ENCODE data around the gene DFFB.

The DFFB gene

DNA sequence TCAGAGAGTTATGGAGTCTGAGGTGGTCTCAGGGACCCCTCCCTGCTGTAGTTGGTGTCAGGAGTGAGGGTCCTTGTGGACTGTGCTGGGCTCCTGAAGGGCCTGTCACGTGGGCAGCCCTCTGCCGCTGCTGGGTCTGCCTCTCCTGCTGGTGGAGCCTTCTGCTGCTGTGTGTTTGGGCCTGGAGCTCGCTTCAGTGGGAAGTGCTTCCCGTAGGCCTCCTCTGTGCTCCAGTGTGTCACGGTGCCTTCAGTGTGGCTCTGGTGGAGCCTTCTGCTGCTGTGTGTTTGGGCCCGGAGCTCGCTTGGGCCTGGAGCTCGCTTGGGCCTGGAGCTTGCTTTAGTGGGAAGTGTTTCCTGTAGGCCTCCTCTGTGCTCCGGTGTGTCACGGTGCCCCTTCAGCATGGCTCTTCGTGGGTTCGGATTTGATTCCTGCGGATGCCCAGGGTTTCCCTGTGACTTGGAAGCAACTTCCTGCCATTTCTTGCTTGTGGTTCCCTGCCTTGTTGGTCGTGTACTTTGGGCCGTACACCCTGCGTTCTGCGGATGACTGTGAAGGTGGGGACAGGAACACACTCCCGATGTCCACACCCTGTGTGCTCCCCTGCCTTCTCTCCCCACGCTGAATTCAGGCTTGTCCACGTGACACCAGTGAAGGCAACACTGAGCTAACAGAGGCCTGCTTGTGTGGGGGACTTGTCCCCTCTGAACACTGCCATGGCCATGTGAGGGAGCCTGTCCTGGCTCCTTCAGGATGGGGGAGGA lies 23.3 kb downstream of the DFFB start:
- DNase-seq (ENCODE audit: low read depth in 1 of 2, low spot score in 1 of 2), result no peak
- Histone ChIP-seq H3K27me3 (ENCODE audit: insufficient read depth, poor library complexity, severe bottlenecking) (no peaks in the 10 kb centered on the region), H3K27ac (replicated peaks) (no peak overlapping the region), H3K4me3 (replicated peaks; ENCODE audit: insufficient read depth, low read length) (no peak overlapping the region)
- TF ChIP-seq SPI1 (IDR thresholded peaks at IDR 0.05; ENCODE audit: borderline replicate concordance, low read depth) (no peak), POLR2AphosphoS5 (IDR thresholded peaks at IDR 0.05; ENCODE audit: low read depth) (no peak), GABPA (IDR thresholded peaks at IDR 0.05; ENCODE audit: low read depth) (no peak)
- TF ChIP-seq, protein P1, sequence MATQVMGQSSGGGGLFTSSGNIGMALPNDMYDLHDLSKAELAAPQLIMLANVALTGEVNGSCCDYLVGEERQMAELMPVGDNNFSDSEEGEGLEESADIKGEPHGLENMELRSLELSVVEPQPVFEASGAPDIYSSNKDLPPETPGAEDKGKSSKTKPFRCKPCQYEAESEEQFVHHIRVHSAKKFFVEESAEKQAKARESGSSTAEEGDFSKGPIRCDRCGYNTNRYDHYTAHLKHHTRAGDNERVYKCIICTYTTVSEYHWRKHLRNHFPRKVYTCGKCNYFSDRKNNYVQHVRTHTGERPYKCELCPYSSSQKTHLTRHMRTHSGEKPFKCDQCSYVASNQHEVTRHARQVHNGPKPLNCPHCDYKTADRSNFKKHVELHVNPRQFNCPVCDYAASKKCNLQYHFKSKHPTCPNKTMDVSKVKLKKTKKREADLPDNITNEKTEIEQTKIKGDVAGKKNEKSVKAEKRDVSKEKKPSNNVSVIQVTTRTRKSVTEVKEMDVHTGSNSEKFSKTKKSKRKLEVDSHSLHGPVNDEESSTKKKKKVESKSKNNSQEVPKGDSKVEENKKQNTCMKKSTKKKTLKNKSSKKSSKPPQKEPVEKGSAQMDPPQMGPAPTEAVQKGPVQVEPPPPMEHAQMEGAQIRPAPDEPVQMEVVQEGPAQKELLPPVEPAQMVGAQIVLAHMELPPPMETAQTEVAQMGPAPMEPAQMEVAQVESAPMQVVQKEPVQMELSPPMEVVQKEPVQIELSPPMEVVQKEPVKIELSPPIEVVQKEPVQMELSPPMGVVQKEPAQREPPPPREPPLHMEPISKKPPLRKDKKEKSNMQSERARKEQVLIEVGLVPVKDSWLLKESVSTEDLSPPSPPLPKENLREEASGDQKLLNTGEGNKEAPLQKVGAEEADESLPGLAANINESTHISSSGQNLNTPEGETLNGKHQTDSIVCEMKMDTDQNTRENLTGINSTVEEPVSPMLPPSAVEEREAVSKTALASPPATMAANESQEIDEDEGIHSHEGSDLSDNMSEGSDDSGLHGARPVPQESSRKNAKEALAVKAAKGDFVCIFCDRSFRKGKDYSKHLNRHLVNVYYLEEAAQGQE (IDR thresholded peaks at IDR 0.05; ENCODE audit: insufficient replicate concordance, low read depth), result no peak
- TF ChIP-seq, protein P2, sequence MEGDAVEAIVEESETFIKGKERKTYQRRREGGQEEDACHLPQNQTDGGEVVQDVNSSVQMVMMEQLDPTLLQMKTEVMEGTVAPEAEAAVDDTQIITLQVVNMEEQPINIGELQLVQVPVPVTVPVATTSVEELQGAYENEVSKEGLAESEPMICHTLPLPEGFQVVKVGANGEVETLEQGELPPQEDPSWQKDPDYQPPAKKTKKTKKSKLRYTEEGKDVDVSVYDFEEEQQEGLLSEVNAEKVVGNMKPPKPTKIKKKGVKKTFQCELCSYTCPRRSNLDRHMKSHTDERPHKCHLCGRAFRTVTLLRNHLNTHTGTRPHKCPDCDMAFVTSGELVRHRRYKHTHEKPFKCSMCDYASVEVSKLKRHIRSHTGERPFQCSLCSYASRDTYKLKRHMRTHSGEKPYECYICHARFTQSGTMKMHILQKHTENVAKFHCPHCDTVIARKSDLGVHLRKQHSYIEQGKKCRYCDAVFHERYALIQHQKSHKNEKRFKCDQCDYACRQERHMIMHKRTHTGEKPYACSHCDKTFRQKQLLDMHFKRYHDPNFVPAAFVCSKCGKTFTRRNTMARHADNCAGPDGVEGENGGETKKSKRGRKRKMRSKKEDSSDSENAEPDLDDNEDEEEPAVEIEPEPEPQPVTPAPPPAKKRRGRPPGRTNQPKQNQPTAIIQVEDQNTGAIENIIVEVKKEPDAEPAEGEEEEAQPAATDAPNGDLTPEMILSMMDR (IDR thresholded peaks at IDR 0.05; ENCODE audit: insufficient read depth, low read length), result no peak

DNA sequence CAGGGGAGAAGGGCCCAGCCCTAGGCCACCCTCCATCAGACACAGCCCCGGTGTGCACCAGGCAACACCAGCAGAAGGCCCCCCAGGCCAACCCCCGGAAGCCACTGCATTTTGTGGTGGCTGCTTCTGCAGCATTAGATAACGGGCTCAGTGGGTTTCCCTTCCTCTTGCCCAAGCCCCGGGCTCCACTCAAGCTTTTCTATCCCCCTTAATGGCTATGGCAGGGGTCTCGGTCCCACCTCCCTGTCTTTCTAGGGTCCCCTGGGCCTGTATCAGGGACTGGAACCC lies 23.9 kb downstream of the DFFB start:
- no peak overlapping the region for H3K4me3 ChIP-seq (replicated peaks; ENCODE audit: insufficient read depth, low read length)
- no peak for DNase-seq (ENCODE audit: low read depth in 1 of 2, low spot score in 1 of 2)
- TF ChIP-seq POLR2AphosphoS5 (IDR thresholded peaks at IDR 0.05; ENCODE audit: low read depth) (no peak), SPI1 (IDR thresholded peaks at IDR 0.05; ENCODE audit: borderline replicate concordance, low read depth) (no peak), GABPA (IDR thresholded peaks at IDR 0.05; ENCODE audit: low read depth) (no peak)
- TF ChIP-seq, protein P2 (IDR thresholded peaks at IDR 0.05; ENCODE audit: insufficient read depth, low read length), result no peak
- TF ChIP-seq, protein P1 (IDR thresholded peaks at IDR 0.05; ENCODE audit: insufficient replicate concordance, low read depth), result no peak
- no peak overlapping the region for H3K27ac ChIP-seq (replicated peaks)
- no peaks in the 10 kb centered on the region for H3K27me3 ChIP-seq (ENCODE audit: insufficient read depth, poor library complexity, severe bottlenecking)

DNA sequence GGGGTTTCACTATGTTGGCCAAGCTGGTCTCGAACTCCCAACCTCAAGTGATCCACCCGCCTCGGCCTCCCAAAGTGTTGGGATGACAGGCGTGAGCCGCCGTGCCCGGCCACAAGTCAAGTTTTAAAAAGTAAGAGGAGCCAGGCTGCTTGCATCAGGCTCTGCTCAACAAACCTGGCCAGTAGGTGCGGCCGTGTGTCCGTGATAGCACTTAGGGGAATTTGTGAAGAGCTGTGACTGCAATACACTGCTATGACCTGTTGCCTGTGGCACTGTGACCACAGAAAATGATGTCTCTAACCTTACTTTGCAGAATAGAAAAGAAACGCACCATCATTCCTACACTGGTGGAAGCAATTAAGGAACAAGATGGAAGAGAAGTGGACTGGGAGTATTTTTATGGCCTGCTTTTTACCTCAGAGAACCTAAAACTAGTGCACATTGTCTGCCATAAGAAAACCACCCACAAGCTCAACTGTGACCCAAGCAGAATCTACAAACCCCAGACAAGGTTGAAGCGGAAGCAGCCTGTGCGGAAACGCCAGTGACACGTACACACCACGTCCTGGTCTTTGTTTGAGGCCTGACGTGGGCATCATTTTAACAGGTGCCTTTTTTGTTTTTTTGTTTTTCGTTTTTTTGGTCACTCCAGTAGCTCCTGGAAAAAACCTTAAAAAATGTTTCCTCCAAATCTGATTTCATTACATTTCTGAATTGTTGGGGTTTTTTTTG lies 26.1 kb downstream of the DFFB start:
- DNase-seq (ENCODE audit: low read depth in 1 of 2, low spot score in 1 of 2), result no peak
- no peak overlapping the region for H3K27ac ChIP-seq (replicated peaks)
- H3K4me3 ChIP-seq (replicated peaks; ENCODE audit: insufficient read depth, low read length), result no peak overlapping the region
- no peaks in the 10 kb centered on the region for H3K27me3 ChIP-seq (ENCODE audit: insufficient read depth, poor library complexity, severe bottlenecking)
- TF ChIP-seq GABPA (IDR thresholded peaks at IDR 0.05; ENCODE audit: low read depth), result no peak

DNA sequence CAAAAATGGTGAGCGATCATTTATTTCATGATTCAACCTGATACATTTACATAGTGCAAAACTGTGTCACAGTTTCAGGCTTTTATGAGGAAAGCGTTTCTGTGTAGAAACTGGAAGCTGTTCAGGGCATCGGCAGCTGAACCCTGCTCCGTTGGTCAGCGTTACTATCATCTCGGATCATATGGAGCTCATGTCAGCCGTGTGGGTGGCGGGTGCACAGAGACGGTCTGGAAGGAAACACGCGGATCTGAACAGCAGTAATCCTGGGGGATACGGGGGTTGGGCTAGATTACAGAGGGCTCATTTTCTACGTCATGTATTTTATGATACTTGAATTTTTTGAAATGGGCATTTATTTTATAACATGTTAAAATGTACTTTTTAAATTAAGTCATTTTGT lies 27.7 kb downstream of the DFFB start:
- Histone ChIP-seq H3K4me3 (replicated peaks; ENCODE audit: insufficient read depth, low read length) (no peak overlapping the region), H3K27me3 (ENCODE audit: insufficient read depth, poor library complexity, severe bottlenecking) (no peaks in the 10 kb centered on the region), H3K27ac (replicated peaks) (no peak overlapping the region)
- no peak for TF ChIP-seq SPI1 (IDR thresholded peaks at IDR 0.05; ENCODE audit: borderline replicate concordance, low read depth)
- no peak for TF ChIP-seq POLR2AphosphoS5 (IDR thresholded peaks at IDR 0.05; ENCODE audit: low read depth)
- TF ChIP-seq, protein P1 (IDR thresholded peaks at IDR 0.05; ENCODE audit: insufficient replicate concordance, low read depth), result no peak
- TF ChIP-seq, protein P2 (IDR thresholded peaks at IDR 0.05; ENCODE audit: insufficient read depth, low read length), result no peak
- TF ChIP-seq GABPA (IDR thresholded peaks at IDR 0.05; ENCODE audit: low read depth), result no peak
- no peak for DNase-seq (ENCODE audit: low read depth in 1 of 2, low spot score in 1 of 2)
